ENCODE data around the gene DPM3. TPM values are rescaled to one million over a fixed set of nuclear protein-coding genes. Genes with fewer than 3 reads are reported as not detected.
"Not testable (repeated sequence)": the region's sequence is repeated elsewhere in the genome, so short reads cannot be mapped to it uniquely, and the experiment has no call there.

Gene DPM3
- 22.2 and 33.2 TPM in 2 replicates for total RNA-seq (2014; rRNA removed; shearing (Covaris generic); ENCODE audit: low replicate concordance)

GRCh38 chr1:155139895-155140629 is at the start of gene DPM3:
DPM3 (minus strand) TSS chr1:155140531; CDS start chr1:155140240, 291 bp downstream.
- Histone ChIP-seq H3K36me3 (ENCODE audit: insufficient read depth, low read length) (peaks cover 4% of the 10 kb centered on the region; the same call in 1 of the 2 replicates), H3K4me1 (ENCODE audit: low read length) (peaks cover 32% of the 10 kb centered on the region), H4K20me1 (ENCODE audit: insufficient read depth, low read depth, low read length) (no peaks in the 10 kb centered on the region), H3K9me2 (replicated peaks; ENCODE audit: insufficient read depth, low read length) (no peaks in the 10 kb centered on the region), H3K27ac (ENCODE audit: low read length) (no peak within 1 kb of the TSS), H3K9ac (ENCODE audit: low read length) (peak within 1 kb of the TSS; percentile 76), H3K4me3 (ENCODE audit: low read length) (peak within 1 kb of the TSS; percentile 95), H3K9me3 (ENCODE audit: low read length) (no peaks in the 10 kb centered on the region), H3K79me2 (ENCODE audit: low read length) (peaks cover 29% of the 10 kb centered on the region), H3K4me2 (ENCODE audit: low read depth, low read length, poor library complexity, severe bottlenecking) (peak within 1 kb of the TSS; percentile 77), H3K27me3 (ENCODE audit: low read length) (no peaks in the 10 kb centered on the region), H2AFZ (ENCODE audit: low read length) (peak within 1 kb of the TSS; percentile 99)
- peak; percentile 96 for DNase-seq

GRCh38 chr1:155189926-155190325 is 49.6 kb upstream of the DPM3 start:
- H3K9me3 ChIP-seq (ENCODE audit: low read length); H3K4me2 ChIP-seq (ENCODE audit: low read depth, low read length, poor library complexity, severe bottlenecking); H3K4me3 ChIP-seq (ENCODE audit: low read length); H4K20me1 ChIP-seq (ENCODE audit: insufficient read depth, low read depth, low read length); H2AFZ ChIP-seq (ENCODE audit: low read length); H3K27me3 ChIP-seq (ENCODE audit: low read length); H3K36me3 ChIP-seq (ENCODE audit: insufficient read depth, low read length); H3K9me2 ChIP-seq (replicated peaks; ENCODE audit: insufficient read depth, low read length); DNase-seq; H3K9ac ChIP-seq (ENCODE audit: low read length); H3K79me2 ChIP-seq (ENCODE audit: low read length); H3K27ac ChIP-seq (ENCODE audit: low read length): not testable (repeated sequence)
- peaks cover 36% of the 10 kb centered on the region for H3K4me1 ChIP-seq (ENCODE audit: low read length)

- no peak overlapping the region for H3K4me2 ChIP-seq (ENCODE audit: low read depth, low read length, poor library complexity, severe bottlenecking)
- DNase-seq, result no peak
- H3K27me3 ChIP-seq (ENCODE audit: low read length), result no peaks in the 10 kb centered on the region
- H4K20me1 ChIP-seq (ENCODE audit: insufficient read depth, low read depth, low read length), result no peaks in the 10 kb centered on the region
- H2AFZ ChIP-seq (ENCODE audit: low read length), result no peak overlapping the region
- H3K79me2 ChIP-seq (ENCODE audit: low read length), result no peaks in the 10 kb centered on the region
- H3K36me3 ChIP-seq (ENCODE audit: insufficient read depth, low read length), result no peaks in the 10 kb centered on the region; the same call in 1 of the 2 replicates
- H3K27ac ChIP-seq (ENCODE audit: low read length), result no peak overlapping the region
- H3K9me3 ChIP-seq (ENCODE audit: low read length), result no peaks in the 10 kb centered on the region
- H3K4me3 ChIP-seq (ENCODE audit: low read length), result no peak overlapping the region
- H3K9ac ChIP-seq (ENCODE audit: low read length), result no peak overlapping the region
- no peaks in the 10 kb centered on the region for H3K9me2 ChIP-seq (replicated peaks; ENCODE audit: insufficient read depth, low read length)
- H3K4me1 ChIP-seq (ENCODE audit: low read length), result peaks cover 39% of the 10 kb centered on the region
Measured at GRCh38 chr1:155188268-155188667, 47.9 kb upstream of the DPM3 start.

- H3K4me1 ChIP-seq (ENCODE audit: low read length), result peaks cover 37% of the 10 kb centered on the region
- H3K9ac ChIP-seq (ENCODE audit: low read length), result no peak overlapping the region
- H3K9me2 ChIP-seq (replicated peaks; ENCODE audit: insufficient read depth, low read length), result no peaks in the 10 kb centered on the region
Measured at GRCh38 chr1:155187456-155187891, 47.1 kb upstream of the DPM3 start.

DNA sequence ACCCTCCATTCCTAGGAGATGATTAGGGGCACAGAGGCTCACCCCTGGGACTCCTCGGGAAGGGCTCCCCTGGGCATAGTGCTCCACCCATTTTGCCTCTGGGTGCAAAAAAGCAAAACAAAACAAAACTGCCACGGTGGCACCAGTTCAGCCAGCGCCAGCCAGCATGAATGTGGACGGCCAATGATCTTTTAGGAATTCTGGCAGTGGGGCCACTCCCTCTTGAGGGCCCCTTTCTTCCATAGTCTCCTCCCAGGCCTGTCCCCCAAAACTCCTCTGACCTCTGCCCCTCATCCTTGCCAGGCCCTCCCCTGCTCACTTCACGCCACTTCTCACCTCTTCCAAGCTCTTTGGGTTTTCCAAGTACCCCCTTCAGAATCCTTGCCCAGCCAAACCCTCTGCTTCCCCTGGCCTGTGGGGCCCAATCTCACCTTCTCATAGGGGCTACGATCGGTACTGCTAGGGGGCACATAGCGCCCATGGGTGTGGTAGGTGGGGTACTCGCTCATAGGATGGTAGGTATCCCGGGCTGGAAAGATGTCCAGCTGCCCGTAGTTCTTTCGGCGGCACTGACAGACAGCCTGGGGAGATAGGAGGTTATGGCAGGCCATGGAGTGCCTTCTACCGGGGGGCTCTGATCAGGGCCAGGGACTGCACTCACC is 46.6 kb upstream of the DPM3 start:
- Histone ChIP-seq H3K9me2 (replicated peaks; ENCODE audit: insufficient read depth, low read length) (no peaks in the 10 kb centered on the region), H3K4me1 (ENCODE audit: low read length) (peaks cover 37% of the 10 kb centered on the region), H3K9ac (ENCODE audit: low read length) (no peak overlapping the region), H3K36me3 (ENCODE audit: insufficient read depth, low read length) (no peaks in the 10 kb centered on the region; the same call in 1 of the 2 replicates), H3K4me3 (ENCODE audit: low read length) (no peak overlapping the region), H3K27ac (ENCODE audit: low read length) (no peak overlapping the region), H3K27me3 (ENCODE audit: low read length) (no peaks in the 10 kb centered on the region), H4K20me1 (ENCODE audit: insufficient read depth, low read depth, low read length) (no peaks in the 10 kb centered on the region), H3K4me2 (ENCODE audit: low read depth, low read length, poor library complexity, severe bottlenecking) (no peak overlapping the region), H3K79me2 (ENCODE audit: low read length) (no peaks in the 10 kb centered on the region), H3K9me3 (ENCODE audit: low read length) (no peaks in the 10 kb centered on the region), H2AFZ (ENCODE audit: low read length) (no peak overlapping the region)
- DNase-seq, result no peak

More at GRCh38 chr1:155187456-155187891, 47.1 kb upstream of the DPM3 start:
- no peaks in the 10 kb centered on the region for H4K20me1 ChIP-seq (ENCODE audit: insufficient read depth, low read depth, low read length)
- H3K27ac ChIP-seq (ENCODE audit: low read length), result no peak overlapping the region
- H3K79me2 ChIP-seq (ENCODE audit: low read length), result no peaks in the 10 kb centered on the region
- DNase-seq, result no peak
- no peak overlapping the region for H3K4me3 ChIP-seq (ENCODE audit: low read length)
- no peaks in the 10 kb centered on the region for H3K27me3 ChIP-seq (ENCODE audit: low read length)
- no peak overlapping the region for H3K4me2 ChIP-seq (ENCODE audit: low read depth, low read length, poor library complexity, severe bottlenecking)
- H2AFZ ChIP-seq (ENCODE audit: low read length), result no peak overlapping the region
- H3K36me3 ChIP-seq (ENCODE audit: insufficient read depth, low read length), result no peaks in the 10 kb centered on the region; the same call in 1 of the 2 replicates
- H3K9me3 ChIP-seq (ENCODE audit: low read length), result no peaks in the 10 kb centered on the region

GRCh38 chr1:155186067-155186793 is 45.9 kb upstream of the DPM3 start:
- H3K79me2 ChIP-seq (ENCODE audit: low read length), result no peaks in the 10 kb centered on the region
- H2AFZ ChIP-seq (ENCODE audit: low read length), result no peak overlapping the region
- H3K4me1 ChIP-seq (ENCODE audit: low read length), result peaks cover 37% of the 10 kb centered on the region
- H3K36me3 ChIP-seq (ENCODE audit: insufficient read depth, low read length), result peaks cover 5% of the 10 kb centered on the region; the same call in 1 of the 2 replicates
- H3K27me3 ChIP-seq (ENCODE audit: low read length), result no peaks in the 10 kb centered on the region
- DNase-seq, result peak; percentile 57
- peak overlapping the region; percentile 48 for H3K9ac ChIP-seq (ENCODE audit: low read length)
- H3K9me2 ChIP-seq (replicated peaks; ENCODE audit: insufficient read depth, low read length), result no peaks in the 10 kb centered on the region
- H3K27ac ChIP-seq (ENCODE audit: low read length), result peak overlapping the region; percentile 82
- H4K20me1 ChIP-seq (ENCODE audit: insufficient read depth, low read depth, low read length), result no peaks in the 10 kb centered on the region
- peak overlapping the region; percentile 51; the same call in 1 of the 2 replicates for H3K4me3 ChIP-seq (ENCODE audit: low read length)
- H3K4me2 ChIP-seq (ENCODE audit: low read depth, low read length, poor library complexity, severe bottlenecking), result peak overlapping the region; percentile 72
- no peaks in the 10 kb centered on the region for H3K9me3 ChIP-seq (ENCODE audit: low read length)

DNA sequence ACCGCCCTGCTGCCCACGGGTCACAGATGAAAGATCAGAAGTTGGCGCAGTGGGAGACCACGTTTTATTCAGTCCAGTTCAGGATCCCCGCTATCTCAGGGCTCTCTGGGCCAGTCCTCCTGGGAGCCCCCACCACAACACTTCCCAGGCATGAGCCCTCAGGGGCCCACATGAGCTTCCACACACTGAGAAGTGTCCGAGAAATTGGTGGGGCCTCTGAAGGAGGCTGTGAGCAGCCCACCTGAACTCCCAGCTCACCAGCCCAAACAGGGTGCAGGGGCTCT is 45.4 kb upstream of the DPM3 start:
- Histone ChIP-seq H3K27ac (ENCODE audit: low read length) (peak overlapping the region; percentile 82), H3K9me2 (replicated peaks; ENCODE audit: insufficient read depth, low read length) (no peaks in the 10 kb centered on the region), H3K9ac (ENCODE audit: low read length) (peak overlapping the region; percentile 48), H3K4me2 (ENCODE audit: low read depth, low read length, poor library complexity, severe bottlenecking) (peak overlapping the region; percentile 72), H2AFZ (ENCODE audit: low read length) (no peak overlapping the region), H4K20me1 (ENCODE audit: insufficient read depth, low read depth, low read length) (no peaks in the 10 kb centered on the region), H3K79me2 (ENCODE audit: low read length) (no peaks in the 10 kb centered on the region), H3K9me3 (ENCODE audit: low read length) (no peaks in the 10 kb centered on the region), H3K27me3 (ENCODE audit: low read length) (no peaks in the 10 kb centered on the region), H3K36me3 (ENCODE audit: insufficient read depth, low read length) (peaks cover 5% of the 10 kb centered on the region; the same call in 1 of the 2 replicates), H3K4me3 (ENCODE audit: low read length) (peak overlapping the region; percentile 51; the same call in 1 of the 2 replicates), H3K4me1 (ENCODE audit: low read length) (peaks cover 37% of the 10 kb centered on the region)
- no peak for DNase-seq
